ENCODE results near the gene DLG2. TPM values are rescaled to one million over a fixed set of nuclear protein-coding genes. Genes with fewer than 3 reads are reported as not detected.

DLG2 gene
- total RNA-seq: 0.17 and 0.45 TPM in 2 replicates

GRCh38 chr11:85627332-85627997 lies at the start of gene DLG2:
Gene DLG2 (minus strand): TSS chr11:85627344.

GRCh38 chr11:85664615-85665481 lies 37.7 kb upstream of the DLG2 start, which contains the start of gene CREBZF:
Gene CREBZF (minus strand): TSS chr11:85665129. CDS start chr11:85664875, 254 bp downstream.

GRCh38 chr11:85647604-85648299 lies 20.6 kb upstream of the DLG2 start, which contains the start of gene TMEM126A:
Gene TMEM126A (plus strand): TSS chr11:85647967. CDS start chr11:85650256, 2,289 bp downstream.

GRCh38 chr11:85627998-85628770 lies 1.0 kb upstream of the DLG2 start, which contains the start of gene TMEM126B:
Gene TMEM126B (plus strand): TSS chr11:85628593. CDS start chr11:85628608, 15 bp downstream.

Other genes with a start within 250 kb of the DLG2 start
- 68.4 and 70.0 TPM in 2 replicates for gene TMEM126B, start 1.2 kb upstream of the DLG2 start, total RNA-seq
- 40.2 and 43.7 TPM in 2 replicates for gene TMEM126A, start 20.6 kb upstream of the DLG2 start, total RNA-seq
- gene CREBZF, start 37.8 kb upstream of the DLG2 start, total RNA-seq: 13.7 and 15.6 TPM in 2 replicates
- 4.0 and 5.2 TPM in 2 replicates for gene CCDC89, start 58.9 kb upstream of the DLG2 start, total RNA-seq
- 36.5 and 49.4 TPM in 2 replicates for gene SYTL2, start 183.8 kb upstream of the DLG2 start, total RNA-seq
- gene CCDC83, start 228.0 kb upstream of the DLG2 start, total RNA-seq: 0.17 TPM in 1 of 2 replicates, not detected in the other

Measured in bronchus fibroblast of lung (primary cell).